Panc1 (cell line): ENCODE data around the gene AGFG1.

Experiments
- POLR2AphosphoS5 ChIP-seq: IDR thresholded peaks from 2 replicates; pipeline ENCODE4 v1.6.1; 2012; ENCODE audit warnings: mild to moderate bottlenecking, low read depth, low read length, moderate library complexity
- TF ChIP-seq, protein P1 (sequence below): fragments of 450-650 bp; IDR thresholded peaks from 2 replicates; pipeline ENCODE4 v1.5.1; 2017; ENCODE audit warnings: mild to moderate bottlenecking

DNA sequence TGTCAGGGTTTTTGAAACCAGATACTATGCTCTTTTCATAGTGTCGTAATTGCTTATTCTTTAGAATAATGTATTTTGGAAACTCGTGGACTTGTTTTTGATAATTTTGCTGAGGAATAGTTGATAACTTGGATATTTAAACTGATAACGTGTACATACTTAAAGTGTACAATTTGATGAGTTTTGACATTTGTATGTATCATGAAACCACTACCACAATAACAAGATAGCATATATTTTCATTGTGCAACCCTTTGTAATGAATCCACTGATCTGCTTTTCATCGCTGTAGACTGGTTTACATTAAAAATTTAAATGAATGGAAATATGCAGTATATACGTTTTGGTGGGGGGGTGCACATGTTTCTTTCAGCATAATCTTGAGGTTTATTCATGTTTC lies 45.8 kb downstream of the AGFG1 start:
- TF ChIP-seq, protein P1, sequence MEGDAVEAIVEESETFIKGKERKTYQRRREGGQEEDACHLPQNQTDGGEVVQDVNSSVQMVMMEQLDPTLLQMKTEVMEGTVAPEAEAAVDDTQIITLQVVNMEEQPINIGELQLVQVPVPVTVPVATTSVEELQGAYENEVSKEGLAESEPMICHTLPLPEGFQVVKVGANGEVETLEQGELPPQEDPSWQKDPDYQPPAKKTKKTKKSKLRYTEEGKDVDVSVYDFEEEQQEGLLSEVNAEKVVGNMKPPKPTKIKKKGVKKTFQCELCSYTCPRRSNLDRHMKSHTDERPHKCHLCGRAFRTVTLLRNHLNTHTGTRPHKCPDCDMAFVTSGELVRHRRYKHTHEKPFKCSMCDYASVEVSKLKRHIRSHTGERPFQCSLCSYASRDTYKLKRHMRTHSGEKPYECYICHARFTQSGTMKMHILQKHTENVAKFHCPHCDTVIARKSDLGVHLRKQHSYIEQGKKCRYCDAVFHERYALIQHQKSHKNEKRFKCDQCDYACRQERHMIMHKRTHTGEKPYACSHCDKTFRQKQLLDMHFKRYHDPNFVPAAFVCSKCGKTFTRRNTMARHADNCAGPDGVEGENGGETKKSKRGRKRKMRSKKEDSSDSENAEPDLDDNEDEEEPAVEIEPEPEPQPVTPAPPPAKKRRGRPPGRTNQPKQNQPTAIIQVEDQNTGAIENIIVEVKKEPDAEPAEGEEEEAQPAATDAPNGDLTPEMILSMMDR: no peak
- no peak for TF ChIP-seq POLR2AphosphoS5
